HEK293T (cell line): ENCODE measurements around the gene ZNF536.

Source experiments
- CTCF ChIA-PET: fragments of 350-600 bp; formaldehyde crosslinking; extraction: SDS; loops from one replicate; lab custom pipeline; 2021; ENCODE audit warnings: antibody characterized with exemption, inconsistent platforms; lab: Yijun Ruan, JAX
- POLR2A ChIA-PET: fragments of 350-600 bp; formaldehyde crosslinking; extraction: SDS; loops from one replicate; lab custom pipeline; 2020; ENCODE audit warnings: antibody characterized with exemption, inconsistent platforms; lab: Yijun Ruan, JAX
- DNase-seq: peaks from one replicate; pipeline ENCODE4 v3.0.0; 2012; ENCODE audit warnings: mixed read lengths; ENCODE audit errors: extremely low spot score
- ARNT ChIP-seq: fragments of 450-650 bp; IDR thresholded peaks from 2 replicates; pipeline ENCODE4 v1.6.1; 2017; ENCODE audit warnings: mild to moderate bottlenecking
- BHLHE40 ChIP-seq: fragments of 450-650 bp; IDR thresholded peaks from 2 replicates; pipeline ENCODE4 v1.6.1; 2016; ENCODE audit warnings: mild to moderate bottlenecking, moderate library complexity, borderline replicate concordance
- CTBP1 ChIP-seq: fragments of 450-650 bp; IDR thresholded peaks from 2 replicates; pipeline ENCODE4 v1.6.1; 2016; ENCODE audit warnings: borderline replicate concordance
- ELF4 ChIP-seq: fragments of 450-650 bp; IDR thresholded peaks from 2 replicates; pipeline ENCODE4 v1.6.1; 2017; ENCODE audit warnings: antibody characterized with exemption
- FOXA1 ChIP-seq: fragments of 450-650 bp; IDR thresholded peaks from 2 replicates; pipeline ENCODE4 v1.6.1; 2016; ENCODE audit warnings: mild to moderate bottlenecking
- FOXK2 ChIP-seq: fragments of 450-650 bp; IDR thresholded peaks from 2 replicates; pipeline ENCODE4 v1.6.1; 2016; ENCODE audit warnings: mild to moderate bottlenecking
- FOXM1 ChIP-seq: fragments of 450-650 bp; IDR thresholded peaks from 2 replicates; pipeline ENCODE4 v1.6.1; 2017; ENCODE audit warnings: mild to moderate bottlenecking, borderline replicate concordance
- HDGF ChIP-seq: fragments of 450-650 bp; IDR thresholded peaks from 2 replicates; pipeline ENCODE4 v1.6.1; 2017; ENCODE audit warnings: antibody characterized with exemption, borderline replicate concordance
- L3MBTL2 ChIP-seq: fragments of 450-650 bp; conservative IDR thresholded peaks from 2 replicates; pipeline ENCODE4 v1.6.1; 2016; ENCODE audit warnings: mild to moderate bottlenecking
- LEF1 ChIP-seq: fragments of 450-650 bp; IDR thresholded peaks from 2 replicates; pipeline ENCODE4 v1.6.1; 2017; ENCODE audit warnings: mild to moderate bottlenecking, borderline replicate concordance
- NFRKB ChIP-seq: fragments of 450-650 bp; IDR thresholded peaks from 2 replicates; pipeline ENCODE4 v1.6.1; 2016; ENCODE audit warnings: mild to moderate bottlenecking, moderate library complexity
- SP1 ChIP-seq: fragments of 450-650 bp; IDR thresholded peaks from 2 replicates; pipeline ENCODE4 v1.6.1; 2017
- SUZ12 ChIP-seq: fragments of 450-650 bp; IDR thresholded peaks from 2 replicates; pipeline ENCODE4 v1.6.1; 2016; ENCODE audit warnings: mild to moderate bottlenecking
- TARDBP ChIP-seq: fragments of 450-650 bp; IDR thresholded peaks from 2 replicates; pipeline ENCODE4 v1.6.1; 2016
- ZNF384 ChIP-seq: fragments of 450-650 bp; IDR thresholded peaks from 2 replicates; pipeline ENCODE4 v1.6.1; 2016
- TF ChIP-seq, protein P1 (sequence below): fragments of 450-650 bp; IDR thresholded peaks from 2 replicates; pipeline ENCODE4 v1.6.1; 2016

Gene ZNF536

GRCh38 chr19:30402436-30403202, 30.4 kb downstream of the ZNF536 start:
- no peak for DNase-seq
- POLR2A ChIA-PET = no interaction called here
- CTCF ChIA-PET = no interaction called here
- TF ChIP-seq TARDBP (no peak), FOXM1 (no peak), SP1 (no peak), SUZ12 (no peak), L3MBTL2 (no peak), LEF1 (no peak), FOXA1 (no peak), FOXK2 (no peak), ZNF384 (no peak), HDGF (no peak), ARNT (no peak), NFRKB (no peak)

DNA sequence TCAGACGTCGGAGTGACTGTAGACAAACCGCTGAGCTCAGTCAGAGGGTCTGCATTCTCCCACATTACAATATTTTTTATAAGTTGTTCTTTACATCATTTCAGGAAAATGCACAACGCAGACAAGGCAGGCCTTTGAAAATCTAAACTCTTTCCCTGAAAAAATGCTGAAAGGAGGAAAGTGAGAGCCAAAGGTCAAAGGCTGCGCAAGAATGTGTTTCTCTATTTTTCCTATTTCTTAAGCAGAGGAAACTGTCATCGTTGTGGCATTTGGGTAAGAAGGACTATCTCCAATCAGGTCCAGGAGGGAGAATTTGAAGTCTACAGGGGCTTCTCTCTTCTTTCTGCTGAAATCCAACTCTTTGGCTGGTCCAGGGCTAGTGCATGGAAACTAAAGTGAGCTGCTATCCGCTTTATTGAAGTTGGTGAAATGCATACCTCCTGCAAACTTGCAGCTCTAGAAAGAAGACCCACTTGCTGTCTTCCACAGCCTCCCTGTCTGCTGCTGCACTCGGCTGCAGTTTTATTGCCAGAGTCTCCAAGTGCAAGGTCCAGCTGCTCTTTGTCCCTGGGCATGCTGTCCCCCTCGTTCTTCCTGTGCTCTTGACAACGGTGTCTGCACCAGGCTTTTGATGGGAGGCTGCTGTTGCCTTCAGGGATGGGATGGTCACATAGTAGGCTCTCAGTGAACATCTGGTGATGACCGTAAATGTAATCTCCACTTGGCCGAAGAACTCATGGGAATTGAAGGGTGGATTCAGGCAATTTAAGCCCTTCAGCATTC, 31.2 kb downstream of the ZNF536 start:
- no peak for DNase-seq
- ChIA-PET CTCF (no interaction called here), POLR2A (no interaction called here)
- TF ChIP-seq ARNT (no peak), ELF4 (no peak), LEF1 (no peak), NFRKB (no peak), SP1 (no peak), FOXM1 (no peak), HDGF (no peak), FOXK2 (no peak)
- TF ChIP-seq, protein P1, sequence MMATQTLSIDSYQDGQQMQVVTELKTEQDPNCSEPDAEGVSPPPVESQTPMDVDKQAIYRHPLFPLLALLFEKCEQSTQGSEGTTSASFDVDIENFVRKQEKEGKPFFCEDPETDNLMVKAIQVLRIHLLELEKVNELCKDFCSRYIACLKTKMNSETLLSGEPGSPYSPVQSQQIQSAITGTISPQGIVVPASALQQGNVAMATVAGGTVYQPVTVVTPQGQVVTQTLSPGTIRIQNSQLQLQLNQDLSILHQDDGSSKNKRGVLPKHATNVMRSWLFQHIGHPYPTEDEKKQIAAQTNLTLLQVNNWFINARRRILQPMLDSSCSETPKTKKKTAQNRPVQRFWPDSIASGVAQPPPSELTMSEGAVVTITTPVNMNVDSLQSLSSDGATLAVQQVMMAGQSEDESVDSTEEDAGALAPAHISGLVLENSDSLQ = no peak

GRCh38 chr19:30406220-30407067, 34.3 kb downstream of the ZNF536 start:
- ChIA-PET CTCF (interaction anchor here (1.0 to 1.1 kb wide), 2 partner anchors 35 to 388 kb away, joined by 3 read pairs; no protein-coding TSS in a partner anchor), POLR2A (no interaction called here)
- DNase-seq = peak; percentile 68
- TF ChIP-seq CTBP1 (no peak), SP1 (no peak), ZNF384 (no peak), BHLHE40 (no peak), TARDBP (no peak), FOXK2 (no peak), FOXM1 (no peak), NFRKB (no peak), HDGF (no peak), SUZ12 (no peak)
- TF ChIP-seq, protein P1 = no peak

GRCh38 chr19:30407068-30407709, 35.0 kb downstream of the ZNF536 start:
- no peak for DNase-seq

More at GRCh38 chr19:30407068-30407709, 35.0 kb downstream of the ZNF536 start:
- POLR2A ChIA-PET = no interaction called here
- CTCF ChIA-PET = interaction anchor here (1.0 kb wide), 1 partner anchor 389 kb away, joined by 3 read pairs; no protein-coding TSS in a partner anchor
- TF ChIP-seq SP1 = no peak
- no peak for TF ChIP-seq L3MBTL2
- no peak for TF ChIP-seq BHLHE40
- no peak for TF ChIP-seq SUZ12
- TF ChIP-seq ZNF384 = no peak
- TF ChIP-seq NFRKB = no peak
- TF ChIP-seq ELF4 = no peak
- no peak for TF ChIP-seq FOXA1
- TF ChIP-seq TARDBP = no peak
- TF ChIP-seq FOXM1 = no peak
- TF ChIP-seq, protein P1 = no peak
- TF ChIP-seq CTBP1 = no peak
- no peak for TF ChIP-seq LEF1
- TF ChIP-seq HDGF = no peak
